Measurements from ENCODE around the gene ZNF827.

DNA sequence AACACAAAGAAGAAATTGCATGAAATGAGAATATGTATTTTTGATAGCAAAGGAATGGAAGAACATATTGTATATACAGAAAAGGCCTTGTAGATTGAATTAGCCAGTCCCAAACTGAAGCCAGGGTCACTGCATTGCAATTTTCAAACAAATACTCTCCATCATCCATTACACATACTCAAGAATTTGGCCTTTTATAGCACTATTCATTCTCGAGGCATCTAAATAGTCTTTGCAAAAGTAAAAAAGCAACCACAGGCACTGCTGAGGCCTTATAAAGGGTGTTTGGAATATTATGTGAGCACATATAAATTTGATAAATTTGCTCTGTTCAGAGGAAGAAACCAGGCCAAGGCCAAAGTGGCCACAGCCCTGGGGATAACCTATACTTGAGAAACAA, 123.0 kb downstream of the ZNF827 start:
- TF ChIP-seq POLR2A (IDR thresholded peaks at IDR 0.05) (no peak), POLR2AphosphoS5 (IDR thresholded peaks at IDR 0.05) (no peak)

Data from spleen (tissue), 3 donors.